Type B pancreatic cell (in vitro differentiated cells): ENCODE results near the gene ADPRM. TPM values are rescaled to one million over a fixed set of nuclear protein-coding genes. Genes with fewer than 3 reads are reported as not detected.
A peak's percentile ranks its signal among the peaks of the same experiment; 100 is the strongest.

Experiments
- DNase-seq: peaks from one replicate; pipeline ENCODE4 v3.0.0; 2021; ENCODE audit warnings: mixed read lengths; ENCODE audit not compliant: unreplicated experiment; ENCODE audit errors: extremely low spot score
- H3K27ac Mint-ChIP-seq: 2 replicates; pipeline ENCODE4 v1.8.0; 2021; ENCODE audit warnings: mild to moderate bottlenecking, mixed read lengths
- H3K27me3 Mint-ChIP-seq: 2 replicates; pipeline ENCODE4 v1.8.0; 2021; ENCODE audit warnings: mixed read lengths
- H3K36me3 Mint-ChIP-seq: 2 replicates; pipeline ENCODE4 v1.8.0; 2021; ENCODE audit warnings: mixed read lengths
- H3K4me1 Mint-ChIP-seq: one replicate; pipeline ENCODE4 v1.8.0; 2021; ENCODE audit warnings: mixed read lengths; ENCODE audit not compliant: unreplicated experiment
- H3K4me3 Mint-ChIP-seq: 2 replicates; pipeline ENCODE4 v1.8.0; 2021; ENCODE audit warnings: mild to moderate bottlenecking, mixed read lengths
- H3K9me3 Mint-ChIP-seq: 2 replicates; pipeline ENCODE4 v1.8.0; 2021; ENCODE audit warnings: mixed read lengths
- total RNA-seq: library from RNA; stranded (reverse); gene quantifications from 2 replicates; pipeline ENCODE4 v1.2.1, GENCODE V29; 2021; ENCODE audit warnings: low replicate concordance
- TF ChIP-seq, protein P1 (sequence below): fragments of 200-600 bp; sonication (generic); conservative IDR thresholded peaks from 2 replicates; pipeline ENCODE4 v1.5.0; 2021; ENCODE audit warnings: antibody characterized with exemption, mild to moderate bottlenecking

Gene ADPRM
- total RNA-seq, 1 donor from 2014 or later, result 9.7 TPM

DNA sequence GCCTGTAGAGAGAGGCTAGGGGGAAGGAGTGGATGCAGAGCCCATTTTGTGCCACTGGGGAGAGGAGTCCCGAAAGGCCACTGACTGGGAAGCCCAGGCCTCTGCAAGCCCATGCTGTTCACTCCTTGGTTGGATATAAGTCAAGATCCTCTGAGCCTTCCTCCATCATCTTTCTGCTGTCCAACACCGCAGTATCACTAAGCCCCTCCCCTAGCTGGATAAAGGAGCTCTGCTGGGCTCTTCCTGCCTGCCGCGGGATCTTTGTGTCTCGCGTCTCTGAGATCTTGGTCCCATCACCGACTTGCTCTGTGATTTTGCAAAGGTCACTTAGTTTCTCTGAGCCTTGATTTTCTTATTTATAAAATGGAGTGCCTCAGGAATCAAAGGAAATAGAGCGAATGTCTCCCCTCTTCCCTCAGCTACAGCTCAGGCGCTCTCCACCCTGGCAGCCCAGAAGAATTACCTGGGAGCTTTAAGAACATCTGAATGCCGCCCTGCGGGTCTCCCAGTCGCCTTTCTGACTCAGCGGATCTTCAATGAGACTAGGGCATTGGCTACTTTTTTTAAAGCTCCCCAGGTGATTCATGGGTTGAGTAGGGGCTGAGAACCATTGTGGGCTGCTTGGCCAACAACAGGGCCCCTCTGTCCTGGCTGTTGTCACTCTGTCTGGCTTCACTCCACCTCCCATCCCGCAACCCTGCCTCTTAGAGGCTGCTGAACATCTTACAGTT lies 57.6 kb downstream of the ADPRM start:
- Mint-ChIP-seq H3K4me1 (peaks cover 33% of the 10 kb centered on the region), H3K27ac (no peak overlapping the region), H3K9me3 (no peaks in the 10 kb centered on the region), H3K27me3 (peaks cover 21% of the 10 kb centered on the region), H3K36me3 (no peaks in the 10 kb centered on the region), H3K4me3 (peak overlapping the region; percentile 20)
- TF ChIP-seq, protein P1, sequence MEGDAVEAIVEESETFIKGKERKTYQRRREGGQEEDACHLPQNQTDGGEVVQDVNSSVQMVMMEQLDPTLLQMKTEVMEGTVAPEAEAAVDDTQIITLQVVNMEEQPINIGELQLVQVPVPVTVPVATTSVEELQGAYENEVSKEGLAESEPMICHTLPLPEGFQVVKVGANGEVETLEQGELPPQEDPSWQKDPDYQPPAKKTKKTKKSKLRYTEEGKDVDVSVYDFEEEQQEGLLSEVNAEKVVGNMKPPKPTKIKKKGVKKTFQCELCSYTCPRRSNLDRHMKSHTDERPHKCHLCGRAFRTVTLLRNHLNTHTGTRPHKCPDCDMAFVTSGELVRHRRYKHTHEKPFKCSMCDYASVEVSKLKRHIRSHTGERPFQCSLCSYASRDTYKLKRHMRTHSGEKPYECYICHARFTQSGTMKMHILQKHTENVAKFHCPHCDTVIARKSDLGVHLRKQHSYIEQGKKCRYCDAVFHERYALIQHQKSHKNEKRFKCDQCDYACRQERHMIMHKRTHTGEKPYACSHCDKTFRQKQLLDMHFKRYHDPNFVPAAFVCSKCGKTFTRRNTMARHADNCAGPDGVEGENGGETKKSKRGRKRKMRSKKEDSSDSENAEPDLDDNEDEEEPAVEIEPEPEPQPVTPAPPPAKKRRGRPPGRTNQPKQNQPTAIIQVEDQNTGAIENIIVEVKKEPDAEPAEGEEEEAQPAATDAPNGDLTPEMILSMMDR, result no peak
- DNase-seq, result no peak

DNA sequence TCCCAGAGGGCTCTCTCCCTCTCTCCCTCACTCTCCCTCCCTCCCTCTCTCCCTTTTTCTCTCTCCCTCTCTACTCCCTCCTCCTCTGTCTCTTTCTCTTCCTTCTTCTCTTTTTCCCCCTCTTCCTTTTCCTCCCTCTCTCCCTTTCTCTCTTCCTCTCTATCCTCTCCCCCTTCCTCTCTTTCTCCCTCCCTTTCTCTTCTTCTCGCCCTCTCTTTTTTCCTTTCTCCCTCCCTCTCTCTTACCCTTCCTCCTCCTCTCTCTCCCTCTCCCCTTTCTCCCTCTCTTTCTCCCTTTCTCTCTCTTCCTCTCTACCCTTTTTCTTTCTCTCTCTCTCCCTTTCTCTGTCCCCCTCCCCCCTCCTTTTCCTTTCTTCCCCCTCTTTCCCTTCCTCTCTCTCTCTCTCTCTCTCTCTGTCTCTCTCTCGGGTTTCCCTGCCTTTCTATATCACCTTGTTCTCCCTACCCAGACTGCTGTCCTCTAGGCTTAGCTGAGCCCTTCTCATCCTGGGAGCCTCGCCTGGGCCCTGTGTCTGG lies 58.3 kb downstream of the ADPRM start:
- peaks cover 21% of the 10 kb centered on the region for H3K27me3 Mint-ChIP-seq
- TF ChIP-seq, protein P1, result no peak
- H3K27ac Mint-ChIP-seq, result no peak overlapping the region
- H3K4me1 Mint-ChIP-seq, result peaks cover 30% of the 10 kb centered on the region
- no peak for DNase-seq
- no peaks in the 10 kb centered on the region for H3K9me3 Mint-ChIP-seq
- no peak overlapping the region for H3K4me3 Mint-ChIP-seq
- H3K36me3 Mint-ChIP-seq, result no peaks in the 10 kb centered on the region

DNA sequence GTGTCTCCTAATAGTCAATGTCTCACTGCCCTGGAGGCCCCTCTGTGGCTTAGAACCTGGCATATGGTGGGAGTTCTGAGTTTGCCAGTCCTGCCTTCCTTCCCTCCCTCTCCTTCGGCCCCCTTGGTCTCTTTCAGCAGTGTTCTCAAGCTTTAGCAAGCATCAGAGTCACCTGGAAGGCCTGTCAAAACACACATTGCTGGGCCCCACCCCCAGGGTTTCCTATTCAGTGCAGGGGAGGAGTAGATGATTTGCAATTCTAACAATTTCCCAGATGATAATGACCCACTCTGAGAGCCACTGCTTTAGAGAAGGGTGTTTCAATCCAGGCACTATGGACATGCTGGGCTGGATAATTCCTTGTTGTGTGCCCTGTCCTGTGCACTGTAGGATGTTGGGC lies 58.8 kb downstream of the ADPRM start:
- H3K4me3 Mint-ChIP-seq, result no peak overlapping the region
- H3K27ac Mint-ChIP-seq, result peak overlapping the region; percentile 26
- peaks cover 21% of the 10 kb centered on the region for H3K27me3 Mint-ChIP-seq
- TF ChIP-seq, protein P1, result no peak
- H3K36me3 Mint-ChIP-seq, result no peaks in the 10 kb centered on the region
- no peaks in the 10 kb centered on the region for H3K9me3 Mint-ChIP-seq
- peaks cover 28% of the 10 kb centered on the region for H3K4me1 Mint-ChIP-seq
- no peak for DNase-seq

DNA sequence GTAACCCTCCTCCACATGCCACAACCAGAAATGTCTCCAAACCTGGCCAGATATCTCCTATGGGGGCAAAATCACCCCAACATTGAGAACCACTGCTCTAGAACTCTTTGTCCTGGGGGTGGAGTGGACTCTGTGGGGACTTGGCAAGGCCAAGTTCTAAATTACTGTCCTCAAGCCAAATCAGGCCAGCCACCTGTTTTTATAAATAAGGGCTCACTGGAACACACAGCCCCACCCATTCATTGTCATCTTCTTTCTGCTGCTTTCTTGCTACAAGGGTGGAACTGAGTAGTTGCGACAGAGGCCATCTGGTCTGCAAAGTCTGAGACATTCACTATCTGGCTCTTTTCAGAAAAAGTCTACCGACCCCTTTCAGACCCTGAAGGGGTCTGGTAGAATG lies 59.2 kb downstream of the ADPRM start:
- TF ChIP-seq, protein P1, result no peak
- no peak for DNase-seq
- Mint-ChIP-seq H3K36me3 (no peaks in the 10 kb centered on the region), H3K9me3 (no peaks in the 10 kb centered on the region), H3K27ac (peak overlapping the region; percentile 35), H3K4me3 (no peak overlapping the region), H3K4me1 (peaks cover 28% of the 10 kb centered on the region), H3K27me3 (peaks cover 21% of the 10 kb centered on the region)

DNA sequence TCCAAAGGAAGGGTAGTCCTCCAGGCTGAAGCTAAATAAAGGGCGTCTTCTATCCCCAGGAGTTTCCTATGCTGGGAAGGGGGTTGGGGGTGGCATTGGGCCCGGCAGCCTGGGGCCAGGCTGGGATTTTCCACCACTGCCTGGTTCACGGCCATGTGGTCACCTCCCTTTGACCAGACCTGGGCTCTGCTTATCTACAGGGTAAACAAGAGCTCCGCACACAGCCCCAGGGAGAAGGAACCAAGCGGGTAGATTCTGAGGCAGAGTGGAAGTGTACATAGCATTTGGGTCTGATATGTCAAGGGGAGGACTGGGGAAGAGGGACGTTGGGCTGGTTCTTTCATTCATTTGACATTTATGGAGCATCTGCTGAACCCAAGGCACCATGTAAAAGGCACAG lies 59.7 kb downstream of the ADPRM start:
- H3K4me1 Mint-ChIP-seq, result peaks cover 28% of the 10 kb centered on the region
- H3K27ac Mint-ChIP-seq, result peak overlapping the region; percentile 35
- no peaks in the 10 kb centered on the region for H3K9me3 Mint-ChIP-seq
- H3K36me3 Mint-ChIP-seq, result no peaks in the 10 kb centered on the region
- H3K27me3 Mint-ChIP-seq, result peaks cover 21% of the 10 kb centered on the region
- TF ChIP-seq, protein P1, result no peak
- DNase-seq, result no peak
- H3K4me3 Mint-ChIP-seq, result peak overlapping the region; percentile 1
